A673 (cell line): ENCODE data around the gene CYP1B1. TPM values are rescaled to one million over a fixed set of nuclear protein-coding genes. Genes with fewer than 3 reads are reported as not detected.
A peak's percentile ranks its signal among the peaks of the same experiment; 100 is the strongest.

Source experiments
- BruUV-seq: library from RNA; stranded (reverse); fragments of 400-500 nt; replicated peaks from 2 replicates; lab custom pipeline; 2021; lab: Mats Ljungman, UMichigan
- CTCF ChIA-PET: fragments of 300-600 bp; sonication (Branson Sonifier 250); formaldehyde crosslinking; loops from one replicate; lab custom pipeline; 2022; ENCODE audit warnings: antibody characterized with exemption; lab: Charles Lee
- POLR2A ChIA-PET: fragments of 300-600 bp; sonication (Branson Sonifier 250); formaldehyde crosslinking; loops from one replicate; lab custom pipeline; 2022; ENCODE audit warnings: antibody characterized with exemption; ENCODE audit not compliant: low non-redundant PET; lab: Charles Lee
- DNase-seq: peaks from one replicate; pipeline ENCODE4 v3.0.0-alpha.2; 2015; ENCODE audit warnings: low spot score
- H3K27ac ChIP-seq: fragments of 200-600 bp; sonication (generic); 2 replicates; pipeline ENCODE4 v1.5.1; 2016; ENCODE audit warnings: mixed run types, low read depth, mild to moderate bottlenecking, mixed read lengths, antibody characterized with exemption, low read length; ENCODE audit not compliant: poor library complexity, severe bottlenecking
- H3K27me3 ChIP-seq: fragments of 200-600 bp; sonication (generic); replicated peaks from 2 replicates; pipeline ENCODE4 v1.6.1; 2017; ENCODE audit warnings: mixed run types, low read depth, mild to moderate bottlenecking, mixed read lengths, antibody characterized with exemption, low read length; ENCODE audit not compliant: insufficient read depth, poor library complexity
- H3K36me3 ChIP-seq: fragments of 200-600 bp; sonication (generic); 2 replicates; pipeline ENCODE4 v1.6.1; 2016; ENCODE audit warnings: mixed run types, mild to moderate bottlenecking, mixed read lengths, antibody characterized with exemption, low read length; ENCODE audit not compliant: insufficient read depth, poor library complexity, severe bottlenecking
- H3K4me1 ChIP-seq: fragments of 200-600 bp; sonication (generic); 2 replicates; pipeline ENCODE4 v1.6.1; 2017; ENCODE audit warnings: mixed run types, mild to moderate bottlenecking, mixed read lengths, antibody characterized with exemption, low read length; ENCODE audit not compliant: insufficient read depth, poor library complexity, severe bottlenecking
- H3K4me3 ChIP-seq: fragments of 200-600 bp; sonication (generic); 2 replicates; pipeline ENCODE4 v1.5.1; 2016; ENCODE audit warnings: low read depth, mixed run types, mild to moderate bottlenecking, mixed read lengths, low read length; ENCODE audit not compliant: poor library complexity, severe bottlenecking
- H3K9me3 ChIP-seq: fragments of 200-600 bp; sonication (generic); 2 replicates; pipeline ENCODE4 v1.6.1; 2016; ENCODE audit warnings: mixed run types, low read depth, mild to moderate bottlenecking, mixed read lengths, antibody characterized with exemption, low read length; ENCODE audit not compliant: poor library complexity, severe bottlenecking
- CTCF ChIP-seq: fragments of 300-800, 200-600 bp; sonication (generic); conservative IDR thresholded peaks from 2 replicates; pipeline ENCODE4 v1.5.1; 2017; ENCODE audit warnings: low read depth, mild to moderate bottlenecking, antibody characterized with exemption, low read length, moderate library complexity, mixed read lengths
- EZH2 ChIP-seq: fragments of 200-600 bp; sonication (generic); IDR thresholded peaks from 2 replicates; pipeline ENCODE4 v1.6.1; 2017; ENCODE audit warnings: borderline replicate concordance, low read depth, mild to moderate bottlenecking, mixed read lengths, antibody characterized with exemption, low read length; ENCODE audit not compliant: poor library complexity, severe bottlenecking
- intact Hi-C: fragments of 100-400 bp; cut with micrococcal nuclease; formaldehyde crosslinking; loops from one replicate; pipeline ENCODE4 v1.10.0; 2022; ENCODE audit not compliant: unreplicated experiment
- total RNA-seq: library from RNA; stranded (reverse); gene quantifications from 2 replicates; pipeline ENCODE4 v1.2.3, GENCODE V29; 2021

The CYP1B1 gene
- total RNA-seq, 1 experiment from 2014 or later, result 0.92 TPM

- H3K27me3 ChIP-seq, result no peaks in the 10 kb centered on the region
- peaks cover 6% of the 10 kb centered on the region for H3K4me1 ChIP-seq
- H3K4me3 ChIP-seq, result no peak overlapping the region
- H3K36me3 ChIP-seq, result no peaks in the 10 kb centered on the region
- TF ChIP-seq CTCF, result no peak
- TF ChIP-seq EZH2, result no peak
- CTCF ChIA-PET, result no interaction called here
- H3K27ac ChIP-seq, result no peak overlapping the region
- intact Hi-C loops, result no loop called here
- BruUV-seq, result no TSS peak
- no peak for DNase-seq
- no peaks in the 10 kb centered on the region for H3K9me3 ChIP-seq
- POLR2A ChIA-PET, result no interaction called here
Observed at GRCh38 chr2:38080346-38080745, 4.4 kb upstream of the CYP1B1 start.

DNA sequence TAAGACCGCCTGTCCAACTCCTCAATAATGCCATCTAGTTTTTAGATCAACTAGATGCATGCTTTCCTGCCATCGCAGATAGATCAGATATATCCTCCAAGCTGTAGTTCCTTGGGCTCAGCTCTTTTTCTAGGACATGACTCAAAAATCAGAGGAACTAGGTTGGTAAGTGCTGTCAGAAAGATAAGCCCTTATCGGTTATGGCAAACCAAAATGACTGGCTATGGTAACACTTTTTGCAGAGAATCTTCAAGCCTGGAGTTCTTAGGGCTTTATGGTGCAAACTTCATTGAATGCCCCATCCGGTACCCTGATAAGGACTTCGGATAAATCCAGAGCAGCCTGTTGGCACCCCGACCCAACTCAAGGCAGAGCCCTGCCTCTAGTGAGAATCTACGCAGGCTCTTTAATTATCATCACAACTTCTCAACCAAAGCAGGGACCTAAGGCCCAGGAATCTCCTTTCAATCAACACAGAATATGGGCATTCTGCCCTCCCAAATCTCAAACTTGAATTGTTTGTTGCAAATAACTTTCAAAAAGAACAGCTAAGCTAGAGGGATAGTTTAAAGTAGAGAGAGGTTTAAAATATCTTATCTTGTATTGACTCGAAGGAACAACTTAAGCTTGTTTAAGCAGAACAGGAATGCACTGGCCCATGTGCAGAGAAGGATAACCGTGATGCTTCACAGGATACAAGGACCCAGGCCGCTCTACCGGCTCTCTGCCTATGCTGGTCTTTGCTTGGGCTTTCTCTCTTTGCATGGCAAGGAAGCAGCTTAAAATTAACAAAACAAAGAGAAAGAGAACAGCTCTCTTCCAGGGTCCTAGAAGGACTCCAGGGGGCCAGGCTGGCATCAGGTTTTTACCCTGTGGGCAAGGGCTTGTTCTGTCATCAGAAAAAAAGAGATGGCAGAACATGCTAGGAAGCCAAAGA is 3.4 kb upstream of the CYP1B1 start:
- no TSS peak for BruUV-seq
- DNase-seq, result no peak
- TF ChIP-seq EZH2 (no peak), CTCF (no peak)
- H3K36me3 ChIP-seq, result no peaks in the 10 kb centered on the region
- H3K4me1 ChIP-seq, result peaks cover 6% of the 10 kb centered on the region
- CTCF ChIA-PET, result no interaction called here
- H3K27me3 ChIP-seq, result no peaks in the 10 kb centered on the region
- POLR2A ChIA-PET, result no interaction called here
- H3K27ac ChIP-seq, result no peak overlapping the region
- intact Hi-C loops, result no loop called here
- no peak overlapping the region for H3K4me3 ChIP-seq
- no peaks in the 10 kb centered on the region for H3K9me3 ChIP-seq

GRCh38 chr2:38077431-38077769 is 1.4 kb upstream of the CYP1B1 start:
- Histone ChIP-seq H3K4me3 (peak overlapping the region; percentile 55), H3K9me3 (no peaks in the 10 kb centered on the region), H3K4me1 (peaks cover 6% of the 10 kb centered on the region), H3K36me3 (no peaks in the 10 kb centered on the region), H3K27ac (peak overlapping the region; percentile 68), H3K27me3 (no peaks in the 10 kb centered on the region)
- DNase-seq, result no peak
- no peak for TF ChIP-seq CTCF
- TF ChIP-seq EZH2, result no peak
- ChIA-PET CTCF (interaction anchor here (1.5 kb wide), 1 partner anchor 29 kb away, joined by 11 read pairs; no protein-coding TSS in a partner anchor), POLR2A (no interaction called here)
- intact Hi-C loops, result no loop called here
- no TSS peak for BruUV-seq
